GM21447 (cell line): ENCODE data around the gene TIMM44.
A peak's percentile ranks its signal among the peaks of the same experiment; 100 is the strongest.

Source experiments
- ATAC-seq: cut with Tn5 transposase; IDR thresholded peaks from one replicate; pipeline ENCODE4 v1.9.1; 2021; ENCODE audit not compliant: unreplicated experiment

Gene TIMM44

GRCh38 chr19:7915250-7916102, 28.0 kb downstream of the TIMM44 start:
- ATAC-seq, result no peak

- ATAC-seq, result no peak
These were observed 28.8 kb downstream of the TIMM44 start, which contains the start of gene TGFBR3L for GRCh38 chr19:7914598-7915045. TSS of gene TGFBR3L (plus strand) at chr19:7914830.

GRCh38 chr19:7914099-7914498, 29.4 kb downstream of the TIMM44 start:
- no peak for ATAC-seq

- no peak for ATAC-seq
These were observed 29.8 kb downstream of the TIMM44 start for GRCh38 chr19:7913652-7914051.

- ATAC-seq, result no peak
These were observed 30.5 kb downstream of the TIMM44 start for GRCh38 chr19:7912697-7913564.

- ATAC-seq, result no peak
These were observed 31.2 kb downstream of the TIMM44 start for GRCh38 chr19:7912144-7912696.

GRCh38 chr19:7911508-7912143, 31.8 kb downstream of the TIMM44 start:
- ATAC-seq, result no peak

GRCh38 chr19:7910321-7911161, 32.9 kb downstream of the TIMM44 start:
- ATAC-seq, result no peak

GRCh38 chr19:7909471-7910067, 33.9 kb downstream of the TIMM44 start:
- no peak for ATAC-seq

GRCh38 chr19:7908742-7909461, 34.6 kb downstream of the TIMM44 start:
- ATAC-seq, result no peak

- no peak for ATAC-seq
These were observed 35.3 kb downstream of the TIMM44 start for GRCh38 chr19:7908078-7908699.

GRCh38 chr19:7907544-7907943, 35.9 kb downstream of the TIMM44 start:
- no peak for ATAC-seq

- no peak for ATAC-seq
These were observed 36.3 kb downstream of the TIMM44 start for GRCh38 chr19:7907122-7907521.

GRCh38 chr19:7905859-7906258, 37.6 kb downstream of the TIMM44 start:
- no peak for ATAC-seq

GRCh38 chr19:7905268-7905667, 38.2 kb downstream of the TIMM44 start:
- no peak for ATAC-seq

- peak; percentile 33 for ATAC-seq
These were observed 39.1 kb downstream of the TIMM44 start for GRCh38 chr19:7904074-7905020.

GRCh38 chr19:7903244-7904073, 40.0 kb downstream of the TIMM44 start, which contains the start of gene MAP2K7:
TSS of gene MAP2K7 (plus strand) at chr19:7903877. CDS start at chr19:7903945, 68 bp downstream.
- peak; percentile 74 for ATAC-seq
